Fibroblast of skin of back (primary cell): ENCODE results near the gene HIPK2.

ENCODE experiments used
- DNase-seq: peaks from one replicate; pipeline ENCODE4 v3.0.0-alpha.2; 2013

HIPK2 gene

DNA sequence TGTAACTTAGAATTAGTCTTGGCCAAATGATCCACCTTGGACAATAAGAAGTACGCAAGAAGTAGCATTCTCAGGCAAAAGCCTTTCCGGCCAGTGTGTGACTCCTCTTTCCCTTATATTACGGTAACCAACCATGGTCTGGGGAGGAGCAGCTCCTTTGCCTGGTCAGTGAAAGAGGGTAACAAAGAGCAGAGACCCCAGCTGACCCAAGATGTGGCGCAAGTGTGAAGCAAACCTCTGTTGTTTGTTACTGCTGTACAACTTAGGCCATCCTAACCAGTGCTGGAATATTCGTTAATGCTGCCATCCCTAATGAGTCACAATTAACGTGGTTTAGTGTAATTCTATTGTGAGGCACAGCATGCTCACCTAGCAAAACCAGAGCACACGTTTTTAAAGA, 44.0 kb downstream of the HIPK2 start:
- DNase-seq: no peak

- no peak for DNase-seq
Observed at GRCh38 chr7:139732471-139733167, 45.2 kb downstream of the HIPK2 start.

- DNase-seq: peak; percentile 92
Observed at GRCh38 chr7:139731802-139732470, 45.9 kb downstream of the HIPK2 start.

GRCh38 chr7:139730746-139731612, 46.8 kb downstream of the HIPK2 start:
- peak; percentile 66 for DNase-seq

- no peak for DNase-seq
Observed at GRCh38 chr7:139728203-139728602, 49.6 kb downstream of the HIPK2 start.

- peak; percentile 71 for DNase-seq
Observed at GRCh38 chr7:139727151-139727705, 50.6 kb downstream of the HIPK2 start.

DNA sequence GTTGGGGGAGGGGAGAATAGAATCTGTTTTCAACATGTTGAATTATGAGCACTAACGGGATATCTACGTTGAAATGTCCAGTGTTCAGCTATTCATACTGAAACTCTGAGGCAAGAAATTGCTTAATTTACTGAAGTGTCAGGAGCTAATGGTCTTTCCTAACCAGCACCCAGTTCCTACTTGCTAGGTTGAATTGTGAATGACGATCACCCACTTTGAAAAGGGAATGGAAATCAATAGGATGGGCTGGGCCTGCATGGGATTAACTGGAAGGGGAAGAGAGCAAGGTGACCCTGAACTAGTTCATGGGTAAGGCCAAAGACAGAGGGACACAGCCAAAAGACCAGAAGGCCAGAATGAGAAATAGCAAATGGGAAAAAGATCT, 51.3 kb downstream of the HIPK2 start:
- DNase-seq: no peak

- DNase-seq: no peak
Observed at GRCh38 chr7:139725858-139726484, 51.8 kb downstream of the HIPK2 start.

DNA sequence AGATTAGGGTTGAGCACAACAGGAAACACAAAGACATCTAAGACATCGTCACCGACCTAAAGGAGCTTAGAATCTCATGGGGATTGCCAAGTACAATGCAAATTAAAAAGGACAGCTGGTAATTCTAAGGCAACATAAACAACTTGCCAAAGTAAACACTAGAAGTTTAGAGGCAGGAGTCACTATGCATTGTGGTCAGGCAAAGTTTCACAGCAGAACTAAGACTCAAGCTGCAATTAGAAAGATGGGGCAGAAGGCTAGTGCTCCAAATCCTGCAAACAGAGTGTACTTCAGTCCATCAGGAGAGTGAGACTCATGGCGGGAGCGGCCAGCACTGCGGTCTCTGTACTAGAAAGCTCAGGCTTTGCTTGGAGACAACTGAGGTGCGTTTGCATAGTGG, 52.7 kb downstream of the HIPK2 start:
- peak; percentile 73 for DNase-seq

GRCh38 chr7:139722604-139723003, 55.2 kb downstream of the HIPK2 start:
- no peak for DNase-seq

DNA sequence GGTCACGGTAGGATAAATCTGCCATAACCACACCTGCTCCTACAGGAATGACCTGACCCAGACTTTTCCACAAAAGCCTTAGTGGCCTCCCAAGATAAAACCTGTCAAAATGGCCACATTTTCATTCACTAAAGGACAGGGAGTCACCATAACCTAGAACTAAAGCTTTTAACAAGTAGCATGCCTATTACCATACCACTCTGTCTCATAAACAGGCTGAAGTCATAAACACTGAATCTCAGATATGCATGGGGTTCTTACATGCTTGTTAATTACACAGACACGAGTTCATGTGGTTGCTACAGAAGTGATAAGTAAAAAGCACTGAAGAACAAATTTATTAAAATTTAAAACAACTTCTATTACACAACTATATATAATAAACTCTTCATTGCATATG, 56.0 kb downstream of the HIPK2 start:
- DNase-seq: no peak

- no peak for DNase-seq
Observed at GRCh38 chr7:139721417-139721816, 56.4 kb downstream of the HIPK2 start.

GRCh38 chr7:139720705-139721231, 57.0 kb downstream of the HIPK2 start:
- no peak for DNase-seq

DNA sequence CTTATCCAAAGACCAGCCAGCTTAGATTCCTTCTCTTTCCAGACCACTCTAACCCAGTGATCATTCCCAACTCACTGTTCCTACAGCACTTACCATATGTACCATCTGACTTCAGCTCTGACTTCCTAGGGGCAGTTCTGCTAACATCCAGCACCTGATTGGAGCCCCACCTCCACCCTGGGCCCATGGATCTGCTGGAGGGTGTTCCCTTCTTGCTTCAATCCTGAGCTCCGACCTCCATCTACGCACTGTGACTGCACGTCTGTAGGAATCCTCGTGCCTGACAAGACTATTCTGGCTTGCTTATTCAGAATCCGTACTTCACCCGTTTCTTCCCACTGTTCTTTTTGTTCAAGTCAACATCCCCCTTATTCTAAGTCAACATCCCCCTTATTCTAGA, 57.6 kb downstream of the HIPK2 start:
- no peak for DNase-seq

DNA sequence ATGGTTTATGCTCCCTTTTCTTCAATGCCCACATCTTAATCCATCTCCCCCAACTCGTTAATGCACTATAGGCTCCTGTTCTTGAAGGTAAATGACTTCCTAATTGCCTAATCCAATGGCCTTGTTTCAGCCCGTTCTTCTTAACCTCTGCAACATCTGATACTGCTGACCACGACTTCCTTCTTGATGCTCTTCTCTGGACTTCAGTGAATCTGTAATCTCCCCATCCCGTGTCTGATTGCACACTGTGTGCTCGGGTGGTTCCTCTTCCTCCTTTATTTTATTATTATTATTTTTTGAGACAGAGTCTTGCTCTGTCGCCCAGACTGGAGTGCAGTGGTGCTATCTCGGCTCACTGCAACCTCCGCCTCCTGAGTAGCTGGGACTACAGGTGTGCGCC, 58.9 kb downstream of the HIPK2 start:
- no peak for DNase-seq

DNA sequence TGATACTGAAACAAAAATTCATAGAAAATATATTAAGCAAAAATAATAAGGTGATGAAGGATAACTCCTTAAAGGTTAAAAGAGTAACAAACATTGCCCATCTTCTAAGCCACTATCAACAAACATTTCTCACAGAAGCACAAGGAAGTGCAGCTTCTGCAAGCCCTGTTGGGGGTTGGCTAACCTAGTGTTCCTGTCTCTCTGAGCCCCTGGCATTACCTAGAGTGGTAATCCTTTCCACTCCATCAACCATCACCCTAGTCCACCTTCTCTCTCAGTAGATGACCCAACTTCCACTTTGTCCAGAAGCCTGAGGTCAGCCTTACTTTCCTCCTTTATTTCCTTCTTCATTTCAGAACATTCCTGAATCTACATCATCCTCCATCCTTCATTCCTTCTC, 59.7 kb downstream of the HIPK2 start:
- no peak for DNase-seq

GRCh38 chr7:139716156-139716942, 61.4 kb downstream of the HIPK2 start:
- no peak for DNase-seq

DNA sequence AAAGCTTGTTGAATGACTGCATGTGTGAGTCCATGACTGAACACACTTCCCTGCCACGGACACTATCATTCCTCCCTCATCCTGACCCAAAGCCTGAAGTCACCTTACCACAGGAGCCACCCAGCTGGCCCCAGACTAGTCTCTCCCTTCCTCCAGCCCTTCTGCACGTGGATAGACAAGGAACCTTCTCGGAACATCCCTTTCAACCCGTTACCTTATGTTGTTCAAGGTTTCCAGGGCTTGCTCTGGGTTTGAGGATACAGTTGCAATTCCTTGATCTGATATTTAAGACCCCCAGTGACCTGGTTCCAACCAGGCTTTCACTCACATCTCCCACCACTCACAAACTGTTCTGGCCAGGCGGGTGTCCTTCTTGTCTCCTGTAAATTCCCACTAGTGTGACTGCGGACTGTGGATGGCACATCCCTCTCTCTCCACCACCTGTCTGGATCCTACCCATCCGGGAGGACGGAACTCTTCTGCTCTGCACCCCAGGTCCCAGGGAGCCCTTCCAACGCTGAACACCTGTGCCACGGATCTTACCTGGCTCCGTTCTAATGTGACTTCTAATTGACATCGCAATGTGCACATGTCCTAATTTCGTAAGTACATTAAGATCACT, 62.5 kb downstream of the HIPK2 start:
- no peak for DNase-seq

DNA sequence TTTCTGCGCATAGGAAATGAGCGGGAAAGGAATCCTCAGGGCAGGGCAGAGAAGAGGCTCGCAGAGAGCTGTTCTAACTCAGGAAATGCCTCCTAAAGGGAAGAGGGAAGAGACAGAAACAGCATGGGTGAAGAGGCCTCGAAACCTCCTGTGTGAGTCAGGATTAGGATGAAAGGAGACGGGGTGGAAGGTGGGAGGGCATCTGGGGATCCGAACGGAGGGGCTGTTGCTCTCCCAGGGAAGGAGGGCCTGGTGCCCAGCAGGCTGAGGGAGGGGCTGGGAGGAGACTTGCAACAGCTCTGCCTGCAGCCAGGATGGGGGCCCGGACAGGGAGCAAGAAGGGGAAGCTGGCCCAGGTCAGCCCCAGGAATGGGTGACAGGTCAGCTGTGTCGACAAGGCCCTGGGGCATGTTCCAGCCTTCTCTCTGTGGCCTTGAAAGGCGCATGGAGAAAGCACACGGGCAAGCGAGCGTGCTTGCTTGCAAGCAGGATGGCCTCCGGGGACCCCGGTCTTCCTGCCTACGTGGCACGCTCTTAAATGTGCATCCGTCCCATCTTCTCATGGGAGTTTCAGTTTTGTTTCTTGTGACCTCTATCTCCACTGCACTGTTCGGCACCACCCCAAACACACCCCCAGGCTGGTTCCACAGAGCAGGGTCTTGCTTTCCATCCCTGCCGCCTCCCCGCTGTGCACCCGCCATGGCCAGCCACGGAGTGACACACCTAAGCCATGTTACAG, 63.5 kb downstream of the HIPK2 start:
- DNase-seq: no peak

- no peak for DNase-seq
Observed at GRCh38 chr7:139713526-139714162, 64.2 kb downstream of the HIPK2 start.
